ENCODE measurements around the gene PRR36.
"Not testable (repeated sequence)": the region's sequence is repeated elsewhere in the genome, so short reads cannot be mapped to it uniquely, and the experiment has no call there.

The PRR36 gene

DNA sequence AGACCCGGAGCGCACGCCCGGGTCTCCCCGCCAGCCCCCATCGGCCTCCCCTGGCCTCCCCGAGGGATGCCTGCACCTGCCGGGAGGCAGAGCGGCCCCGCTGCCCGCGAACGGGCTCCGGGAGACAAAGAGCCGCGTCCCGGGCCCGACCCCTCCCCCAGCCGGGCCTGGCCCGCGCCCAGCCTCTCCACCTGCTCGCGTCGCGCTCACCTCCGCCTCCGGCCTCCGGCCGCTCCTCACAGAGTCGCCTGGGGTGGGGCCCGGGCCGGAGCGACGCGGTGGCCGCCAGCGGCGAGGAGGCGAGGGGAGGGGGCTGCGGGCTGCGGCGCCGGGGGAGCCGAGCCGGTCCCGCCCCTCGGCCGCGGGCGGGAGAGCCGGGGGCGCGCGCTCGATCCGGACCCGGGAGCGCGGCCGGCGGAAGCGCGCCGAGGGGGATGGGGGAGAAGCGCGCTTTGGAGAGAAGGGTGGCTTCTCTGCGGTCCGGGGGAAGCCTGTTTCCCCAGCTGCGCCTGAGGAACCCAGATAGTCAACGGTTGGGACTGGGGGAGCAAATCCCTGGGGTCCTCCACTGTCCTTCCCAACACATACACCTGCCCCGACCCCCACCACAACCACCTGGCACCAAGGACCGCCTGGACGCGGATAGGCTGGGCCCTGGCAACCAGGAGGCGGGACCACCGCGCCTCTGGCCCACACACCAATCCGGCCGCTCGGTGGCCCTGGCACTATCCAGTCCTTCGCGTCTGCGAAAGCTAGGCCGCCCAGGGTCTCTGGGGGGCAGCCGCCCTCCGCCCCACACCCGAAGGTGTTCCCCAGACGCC, at the start of gene PRR36:
Gene PRR36 (minus strand): TSS at position 315 of the 821 bp plus-strand sequence. CDS start 701 bp downstream, outside the sequence.
- peak; percentile 56 for DNase-seq (ENCODE audit: low spot score)

DNA sequence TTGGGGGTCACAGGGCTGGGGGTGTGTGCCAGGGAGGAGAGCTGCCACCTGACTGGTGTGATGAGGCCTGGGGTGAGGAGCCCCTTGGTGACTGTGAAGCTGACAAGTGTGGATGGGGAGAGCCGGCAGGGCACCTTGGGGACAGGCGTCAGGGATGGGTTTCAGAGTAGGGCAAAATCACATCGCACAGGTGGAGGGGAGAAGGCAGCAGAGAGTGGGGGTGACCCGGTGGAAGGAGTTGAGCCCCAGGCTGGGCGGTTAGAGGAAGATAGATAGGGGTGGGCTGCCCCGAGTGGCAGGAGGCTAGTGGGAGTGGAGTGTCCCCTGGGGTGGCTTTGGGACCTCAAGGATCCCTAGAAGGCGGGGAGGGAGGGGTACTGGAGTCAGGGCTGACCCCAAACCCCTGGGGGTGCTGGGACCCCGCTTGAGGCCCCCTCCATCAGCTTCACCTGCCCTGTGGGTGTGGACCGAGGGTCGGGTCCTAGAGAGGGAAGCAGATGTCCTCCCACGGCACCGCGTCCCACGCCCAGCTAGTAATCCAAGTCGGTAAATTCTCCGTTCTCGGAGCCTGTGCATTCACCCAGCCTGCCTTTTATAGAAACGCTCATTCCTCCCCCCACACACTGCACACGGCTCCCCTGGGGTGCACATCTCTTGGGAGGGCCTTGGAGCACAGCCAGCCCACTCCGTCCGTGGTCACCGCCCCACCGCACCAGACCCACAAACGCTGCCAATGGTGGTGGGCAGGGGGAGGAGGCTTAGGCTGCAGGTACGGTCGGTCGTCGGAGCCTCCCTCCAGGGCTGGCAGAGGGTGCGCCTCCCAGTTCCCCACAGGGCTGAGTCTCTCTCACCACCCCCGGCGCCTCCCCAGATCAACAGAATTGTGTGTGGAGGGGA, 49.4 kb upstream of the PRR36 start:
- DNase-seq (ENCODE audit: low spot score), result no peak

DNA sequence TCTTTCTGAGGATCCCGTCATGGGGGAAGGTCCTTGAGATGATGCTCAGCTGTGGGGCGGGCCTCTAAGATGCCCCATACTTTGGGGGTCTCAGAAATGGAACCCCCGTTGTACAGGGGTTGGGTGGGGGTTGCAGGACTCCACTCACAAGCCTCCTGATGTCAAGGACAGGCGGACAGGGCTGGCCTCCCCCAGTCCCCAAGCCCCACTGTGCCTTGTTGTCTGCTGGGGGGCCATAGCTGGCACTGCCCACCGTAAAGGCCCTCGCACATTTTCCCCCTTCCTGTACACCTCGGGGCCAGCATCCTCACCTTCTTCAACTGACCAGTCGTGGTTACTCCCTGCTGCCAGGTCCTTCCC, 48.6 kb upstream of the PRR36 start:
- no peak for DNase-seq (ENCODE audit: low spot score)

DNA sequence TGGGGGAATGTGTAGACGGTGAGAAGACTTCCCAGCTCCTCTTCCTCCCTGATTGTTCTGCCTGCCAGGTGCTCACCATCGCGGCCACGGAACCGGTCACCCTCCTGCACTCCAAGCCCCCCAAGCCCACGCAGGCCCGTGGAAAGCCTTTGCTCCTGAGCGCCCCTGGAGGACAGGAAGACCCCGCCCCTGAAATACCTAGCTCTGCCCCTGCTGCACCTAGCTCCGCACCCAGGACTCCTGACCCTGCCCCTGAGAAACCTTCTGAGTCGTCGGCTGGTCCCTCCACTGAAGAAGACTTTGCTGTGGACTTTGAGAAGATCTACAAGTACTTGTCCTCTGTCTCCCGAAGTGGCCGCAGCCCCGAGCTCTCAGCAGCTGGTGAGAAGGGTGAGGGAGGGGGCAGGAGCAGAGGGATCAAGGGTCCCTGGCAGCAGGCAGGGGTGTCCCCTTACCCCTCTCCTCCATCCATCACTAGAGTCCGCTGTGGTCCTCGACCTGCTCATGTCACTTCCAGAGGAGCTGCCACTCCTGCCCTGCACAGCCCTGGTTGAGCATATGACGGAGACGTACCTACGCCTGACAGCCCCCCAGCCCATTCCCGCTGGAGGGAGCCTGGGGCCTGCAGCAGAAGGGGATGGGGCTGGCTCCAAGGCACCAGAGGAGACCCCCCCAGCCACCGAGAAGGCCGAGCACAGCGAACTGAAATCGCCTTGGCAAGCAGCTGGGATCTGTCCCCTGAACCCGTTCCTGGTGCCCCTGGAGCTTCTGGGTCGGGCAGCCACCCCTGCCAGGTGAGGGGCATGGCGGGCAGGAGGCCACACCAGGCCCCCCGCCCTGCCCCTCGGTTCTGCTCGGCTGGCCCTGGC, 48.0 kb upstream of the PRR36 start:
- DNase-seq (ENCODE audit: low spot score), result no peak

DNA sequence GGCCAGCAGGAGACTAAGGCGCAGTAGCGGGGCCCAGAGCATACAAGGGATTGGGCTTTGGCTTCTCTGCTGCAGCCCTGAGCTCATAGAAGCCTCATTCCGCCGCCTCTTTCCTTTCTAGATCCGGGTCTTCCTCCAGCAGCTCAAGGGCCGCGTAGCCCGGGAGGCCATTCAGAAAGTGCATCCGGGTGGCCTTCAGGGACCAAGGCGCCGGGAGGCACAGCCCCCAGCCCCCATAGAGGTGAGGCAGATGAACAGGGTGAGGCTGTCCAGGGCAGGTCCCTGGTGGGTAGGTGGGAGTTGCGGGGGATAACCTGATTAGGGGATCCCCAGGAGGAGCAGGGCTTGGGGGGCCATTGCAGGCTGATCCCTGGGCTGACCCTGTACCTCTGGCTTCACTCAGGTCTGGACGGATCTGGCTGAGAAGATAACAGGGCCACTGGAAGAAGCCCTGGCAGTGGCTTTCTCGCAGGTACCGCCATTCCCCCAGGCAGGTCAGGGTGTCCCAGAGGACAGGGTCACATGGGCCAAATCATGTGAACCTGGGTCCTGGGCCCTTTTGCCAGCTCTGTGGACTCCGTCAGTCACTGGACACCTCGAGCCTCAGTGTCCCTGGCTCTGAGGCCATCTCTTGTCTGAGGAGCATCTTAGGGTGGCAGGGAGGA, 47.2 kb upstream of the PRR36 start:
- DNase-seq (ENCODE audit: low spot score), result no peak

DNA sequence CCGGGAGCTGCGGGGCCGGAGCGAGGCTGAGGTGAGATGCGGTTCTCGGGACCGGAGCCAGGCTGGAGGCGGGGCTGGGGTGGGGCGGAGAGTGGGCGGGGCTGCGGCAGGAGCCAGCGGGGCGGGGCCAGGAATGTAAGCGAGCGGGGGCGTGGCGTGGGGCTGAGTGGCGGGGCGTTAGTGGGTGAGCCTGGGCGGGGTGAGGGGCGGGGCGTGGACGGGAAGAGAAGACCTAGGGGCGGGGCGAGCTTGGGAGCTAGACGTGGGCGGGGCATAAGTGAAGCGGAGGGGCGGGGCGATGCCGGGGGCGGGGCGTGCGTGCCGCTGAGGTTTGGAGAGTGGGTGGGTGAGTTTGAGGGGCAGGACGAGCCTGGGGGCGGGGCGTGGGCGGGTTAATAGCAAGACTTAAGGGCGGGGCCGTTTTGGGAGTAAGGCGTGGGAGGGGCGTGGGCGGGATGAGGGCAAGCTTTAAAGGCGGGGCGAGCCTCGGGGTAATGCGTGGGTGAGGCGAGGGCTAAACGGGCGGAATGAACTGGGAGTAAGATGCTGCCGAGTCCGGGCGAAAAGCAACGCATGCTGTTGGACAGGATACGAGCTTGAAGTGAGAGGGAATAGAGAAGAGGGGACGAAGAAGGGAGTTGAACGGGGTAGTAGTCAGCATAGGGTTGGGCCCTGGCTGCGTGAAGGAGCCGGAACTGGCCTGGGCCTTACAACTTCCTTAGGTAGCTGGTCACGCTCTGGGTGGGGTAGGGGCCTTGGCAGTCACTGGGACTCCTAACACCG, 46.5 kb upstream of the PRR36 start:
- peak; percentile 97 for DNase-seq (ENCODE audit: low spot score)

DNA sequence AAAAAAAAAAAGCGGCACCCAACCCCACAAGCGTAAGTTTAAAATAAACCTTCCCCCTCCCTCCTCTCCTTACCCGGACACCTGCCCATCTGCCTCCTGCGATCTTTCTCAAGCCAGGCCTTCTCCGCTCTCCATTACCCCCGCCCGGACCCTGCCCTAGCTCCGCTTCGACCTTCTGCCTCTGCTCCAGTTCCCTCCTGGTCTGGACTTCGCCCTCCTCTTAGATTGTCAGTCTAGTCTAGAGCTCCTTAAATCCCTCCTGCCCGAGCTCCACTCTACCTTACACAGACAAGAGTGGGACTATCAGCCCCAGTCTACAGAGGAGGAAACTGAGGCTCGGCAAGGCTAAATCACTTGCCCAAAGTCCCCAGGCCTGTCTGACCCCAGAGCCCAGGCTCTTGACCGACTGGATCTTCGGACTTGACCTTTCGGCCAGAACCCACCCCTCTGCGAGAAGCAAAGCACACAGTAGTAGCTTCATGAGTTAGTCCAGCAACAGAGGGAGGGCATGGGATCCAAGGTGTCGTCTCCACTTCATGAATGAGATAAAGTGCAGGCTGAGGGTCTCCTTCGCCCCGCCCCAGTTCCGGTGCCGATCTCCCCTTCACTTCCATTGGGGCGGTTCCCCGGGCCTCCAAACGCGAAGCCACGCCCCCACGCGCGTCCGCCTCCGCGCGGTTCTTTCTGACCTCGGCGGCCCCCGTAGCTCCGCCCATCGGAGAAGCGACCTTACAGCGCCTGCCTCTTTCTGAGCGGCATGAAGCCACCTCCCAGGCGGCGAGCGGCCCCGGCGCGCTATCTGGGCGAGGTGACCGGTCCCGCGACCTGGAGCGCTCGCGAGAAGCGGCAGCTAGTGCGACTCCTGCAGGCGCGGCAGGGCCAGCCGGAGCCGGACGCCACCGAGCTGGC, 45.7 kb upstream of the PRR36 start, which contains the start of gene SNAPC2:
Gene SNAPC2 (plus strand): TSS at position 729 of the 909 bp plus-strand sequence. CDS start 29 bp downstream, at position 758.
- peak; percentile 93 for DNase-seq (ENCODE audit: low spot score)

DNA sequence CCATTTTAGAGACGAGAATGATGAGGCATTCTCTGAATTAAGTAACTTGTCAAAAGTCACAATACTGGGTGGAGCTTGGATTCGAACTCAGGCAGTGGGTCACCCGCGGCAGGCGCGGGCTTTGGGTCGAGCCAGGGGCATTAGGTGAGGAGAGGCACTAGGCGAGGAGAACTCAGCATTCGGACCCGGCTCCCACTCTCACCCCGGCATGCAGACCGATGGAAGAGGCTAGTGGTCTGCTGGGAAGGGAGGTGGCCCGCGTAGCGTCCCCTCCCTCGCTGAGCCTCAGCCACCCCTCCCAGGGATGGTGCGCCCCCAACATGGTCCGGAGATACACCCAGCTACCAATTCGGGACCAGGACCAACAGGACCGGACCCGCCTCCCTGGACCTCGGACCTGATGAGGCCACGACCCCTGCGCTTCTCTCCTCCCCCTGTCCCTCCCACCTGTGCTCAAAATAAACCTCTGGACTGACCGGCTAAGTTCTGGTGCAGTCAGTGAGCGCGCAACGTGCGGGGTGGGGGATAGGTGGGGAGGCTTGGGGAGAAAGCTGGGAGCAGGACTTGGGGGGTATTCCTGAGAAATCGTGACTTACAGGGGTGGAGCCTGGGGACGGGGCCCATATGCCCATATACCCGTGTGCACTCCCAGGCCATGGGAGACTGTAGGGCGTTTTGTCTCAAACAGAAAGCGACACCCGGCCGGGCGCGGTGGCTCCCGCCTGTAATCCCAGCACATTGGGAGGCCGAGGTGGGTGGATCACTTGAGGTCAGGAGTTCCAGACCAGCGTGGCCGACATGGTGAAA, 44.6 kb upstream of the PRR36 start:
- DNase-seq (ENCODE audit: low spot score), result no peak

DNA sequence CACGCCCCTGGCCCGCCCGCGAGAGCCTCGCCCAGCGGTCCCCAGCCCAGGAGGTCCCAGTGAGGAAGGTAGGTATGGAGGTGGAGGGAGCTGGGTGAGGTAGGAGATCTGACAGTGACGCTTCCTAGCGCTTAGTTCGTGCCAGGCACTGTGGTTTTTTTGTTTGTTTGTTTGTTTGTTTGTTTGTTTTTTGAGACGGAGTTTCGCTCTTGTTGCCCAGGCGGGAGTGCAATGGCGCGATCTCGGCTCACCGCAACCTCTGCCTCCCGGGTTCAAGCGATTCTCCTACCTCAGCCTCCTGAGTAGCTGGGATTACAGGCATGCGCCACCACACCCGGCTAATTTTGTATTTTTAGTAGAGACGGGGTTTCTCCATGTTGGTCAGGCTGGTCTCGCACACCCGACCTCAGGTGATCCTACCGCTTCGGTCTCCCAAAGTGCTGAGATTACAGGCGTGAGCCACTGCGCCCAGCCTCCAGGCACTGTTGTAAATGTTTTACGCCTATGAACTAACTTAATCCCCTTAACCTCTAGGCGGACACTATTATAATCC, 43.9 kb upstream of the PRR36 start:
- not testable (repeated sequence) for DNase-seq (ENCODE audit: low spot score)

DNA sequence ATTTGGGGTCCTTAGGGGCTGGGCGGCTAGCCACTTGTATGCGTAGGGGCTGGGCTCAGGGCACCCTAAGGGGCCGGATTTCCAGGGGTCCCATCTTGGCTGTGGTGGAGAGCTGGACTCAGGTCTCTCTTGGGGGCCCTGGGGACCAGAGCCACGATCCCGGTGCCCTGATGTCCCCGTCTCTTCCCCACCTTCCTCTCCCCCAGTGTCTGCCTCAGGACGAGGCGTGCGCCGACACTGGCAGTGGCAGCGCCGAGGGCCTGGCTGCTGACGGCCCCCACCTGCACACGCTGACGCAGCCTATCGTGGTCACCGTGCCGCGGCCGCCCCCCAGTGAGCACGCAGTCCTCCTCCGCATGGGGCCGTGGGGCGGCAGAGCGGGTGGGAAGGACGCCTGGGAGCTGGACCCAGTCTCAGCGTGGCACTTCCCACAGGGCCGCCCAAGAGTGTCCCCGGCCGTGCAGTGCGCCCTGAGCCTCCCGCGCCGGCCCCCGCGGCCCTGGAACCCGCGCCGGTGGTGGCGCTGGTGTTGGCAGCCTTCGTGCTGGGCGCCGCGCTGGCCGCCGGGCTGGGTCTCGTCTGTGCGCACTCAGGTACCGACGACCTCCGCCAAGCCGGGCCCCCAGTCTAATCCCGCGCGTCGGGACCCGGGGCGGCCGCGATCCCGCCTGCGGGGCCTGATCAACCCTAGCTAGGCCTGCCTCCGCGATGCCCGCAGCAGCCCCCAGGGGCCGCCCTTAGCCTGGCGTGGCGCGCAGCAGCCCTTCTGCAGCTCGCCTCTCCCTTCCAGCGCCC, 43.3 kb upstream of the PRR36 start:
- DNase-seq (ENCODE audit: low spot score), result peak; percentile 76

DNA sequence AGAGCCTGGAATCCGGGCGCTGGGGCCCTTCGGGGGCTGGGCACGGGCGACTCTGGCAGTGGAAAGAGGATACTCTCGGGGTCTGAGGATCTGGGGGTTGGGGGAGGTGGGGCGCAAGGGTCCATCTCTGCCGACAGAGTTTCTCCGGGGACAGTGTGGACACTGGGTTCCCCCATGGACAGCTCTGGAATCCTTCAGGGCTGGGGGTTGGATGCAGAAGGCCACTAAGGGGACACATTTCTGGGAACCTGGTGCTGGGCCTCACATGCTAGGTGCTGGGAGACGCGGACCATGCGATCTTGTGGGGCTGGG, 42.7 kb upstream of the PRR36 start:
- DNase-seq (ENCODE audit: low spot score), result no peak

DNA sequence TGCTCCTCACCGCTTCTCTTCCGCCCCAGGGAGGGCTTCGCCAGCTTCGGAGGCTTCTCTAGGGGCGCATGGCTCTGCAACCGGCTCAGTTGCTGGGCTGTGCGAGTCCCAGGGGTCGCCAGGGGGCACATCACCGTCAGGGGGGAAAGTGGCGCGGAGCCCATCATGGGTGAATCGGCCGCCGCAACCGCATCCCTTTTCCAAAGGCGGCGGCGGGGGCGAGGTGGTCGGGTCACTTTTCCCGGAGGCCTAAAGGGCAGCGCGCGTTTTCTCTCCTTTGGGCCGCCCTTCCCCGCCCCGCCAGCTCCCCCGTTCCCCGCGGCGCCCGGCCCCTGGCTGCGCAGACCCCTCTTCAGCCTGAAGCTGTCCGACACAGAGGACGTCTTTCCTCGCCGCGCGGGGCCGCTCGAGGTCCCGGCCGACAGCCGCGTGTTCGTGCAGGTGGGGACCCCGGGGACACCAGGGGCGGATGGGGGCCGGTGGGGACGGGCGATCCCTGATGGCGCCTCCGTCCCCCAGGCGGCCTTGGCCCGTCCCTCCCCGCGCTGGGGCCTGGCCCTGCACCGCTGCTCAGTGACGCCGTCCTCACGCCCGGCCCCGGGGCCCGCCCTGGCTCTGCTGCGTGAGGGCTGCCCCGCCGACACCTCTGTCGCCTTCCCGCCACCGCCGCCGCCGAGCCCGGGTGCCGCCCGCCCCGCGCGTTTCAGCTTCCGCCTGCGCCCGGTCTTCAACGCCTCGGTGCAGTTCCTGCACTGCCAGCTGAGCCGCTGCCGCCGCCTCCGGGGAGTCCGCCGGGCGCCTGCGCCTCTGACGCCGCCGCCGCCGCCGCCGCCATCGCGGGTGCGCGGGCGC, 42.1 kb upstream of the PRR36 start:
- peak; percentile 43 for DNase-seq (ENCODE audit: low spot score)

DNA sequence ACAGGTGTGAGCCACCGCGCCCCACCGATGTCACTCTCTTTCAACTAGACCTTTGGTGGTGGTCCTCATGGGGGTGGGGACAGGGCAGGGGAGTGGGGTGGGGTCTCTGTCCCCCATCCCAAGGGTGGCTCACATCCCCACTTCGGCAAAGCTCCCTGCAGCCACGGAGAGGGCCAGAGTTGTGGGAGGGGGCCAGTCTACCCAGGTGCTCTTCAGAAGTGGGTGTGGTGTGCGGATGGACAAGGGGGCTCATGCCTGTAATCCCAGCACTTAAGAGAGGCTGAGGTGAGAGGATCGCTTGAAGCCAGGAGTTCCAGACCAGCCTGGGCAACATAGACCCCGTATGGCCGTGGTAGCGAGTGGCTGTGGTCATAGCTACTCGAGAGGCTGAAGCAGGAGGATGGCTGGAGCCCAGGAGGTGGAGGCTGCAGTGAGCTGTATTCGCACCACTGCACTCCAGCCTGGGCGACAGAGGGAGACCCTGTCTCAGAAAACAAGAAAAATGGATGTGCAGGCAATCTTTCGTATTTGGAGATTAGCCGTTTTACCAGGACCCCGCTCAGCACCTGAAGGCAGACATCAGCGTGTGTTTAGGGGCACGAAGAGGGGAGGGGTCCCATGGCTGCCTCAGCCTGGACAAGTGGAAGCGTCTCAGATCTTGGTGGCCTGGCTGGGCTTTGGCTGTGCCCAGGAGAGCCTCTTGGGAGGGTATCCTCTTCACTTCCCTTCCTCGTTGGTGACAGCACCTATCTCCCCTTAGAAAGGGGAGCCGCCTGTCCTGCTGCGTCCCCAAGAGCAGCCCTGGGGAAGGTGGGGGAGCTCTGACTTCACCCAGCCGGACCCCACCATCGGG, 41.3 kb upstream of the PRR36 start:
- DNase-seq (ENCODE audit: low spot score), result no peak

DNA sequence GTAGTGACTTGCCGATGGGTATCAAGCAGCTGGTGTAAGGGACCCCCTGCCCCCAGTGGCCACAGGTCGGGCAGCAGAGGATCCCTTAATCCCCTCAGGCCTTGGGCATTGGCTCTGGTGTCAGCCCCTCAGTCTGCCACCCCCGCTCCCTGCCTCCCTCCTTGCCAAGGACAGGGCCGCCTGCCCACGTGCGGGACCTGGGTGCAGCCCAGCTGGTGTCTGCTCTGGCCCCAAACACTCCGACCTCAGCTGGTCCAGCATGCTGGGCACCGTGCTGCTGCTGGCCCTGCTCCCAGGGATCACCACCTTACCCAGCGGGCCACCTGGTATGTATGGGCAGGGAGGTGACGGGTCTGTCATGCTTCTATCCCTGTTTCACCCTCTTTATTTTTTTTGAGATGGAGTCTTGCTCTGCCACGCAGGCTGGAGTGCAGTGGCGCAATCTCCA, 40.4 kb upstream of the PRR36 start, which contains the start of gene TGFBR3L:
Gene TGFBR3L (plus strand): TSS at position 233 of the 448 bp plus-strand sequence.
- DNase-seq (ENCODE audit: low spot score), result no peak

DNA sequence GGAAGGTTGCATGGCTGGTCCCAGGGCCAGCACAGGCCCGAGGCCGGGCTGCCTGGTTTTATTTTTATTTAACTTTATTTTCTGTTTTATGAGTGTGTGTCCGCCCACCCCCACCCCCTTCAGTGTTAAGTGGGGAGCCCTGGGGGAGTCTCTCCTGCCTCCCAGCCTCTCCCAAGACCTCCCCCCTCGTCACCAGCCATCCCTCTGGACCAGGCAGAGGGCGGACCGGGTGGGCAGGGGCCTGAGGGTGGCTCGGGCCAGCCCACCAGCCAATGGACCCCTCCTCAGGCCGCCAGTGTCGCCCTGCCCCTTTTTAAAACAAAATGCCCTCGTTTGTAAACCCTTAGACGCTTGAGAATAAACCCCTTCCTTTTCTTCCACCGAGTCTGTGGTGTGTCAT, 39.9 kb upstream of the PRR36 start:
- no peak for DNase-seq (ENCODE audit: low spot score)

DNA sequence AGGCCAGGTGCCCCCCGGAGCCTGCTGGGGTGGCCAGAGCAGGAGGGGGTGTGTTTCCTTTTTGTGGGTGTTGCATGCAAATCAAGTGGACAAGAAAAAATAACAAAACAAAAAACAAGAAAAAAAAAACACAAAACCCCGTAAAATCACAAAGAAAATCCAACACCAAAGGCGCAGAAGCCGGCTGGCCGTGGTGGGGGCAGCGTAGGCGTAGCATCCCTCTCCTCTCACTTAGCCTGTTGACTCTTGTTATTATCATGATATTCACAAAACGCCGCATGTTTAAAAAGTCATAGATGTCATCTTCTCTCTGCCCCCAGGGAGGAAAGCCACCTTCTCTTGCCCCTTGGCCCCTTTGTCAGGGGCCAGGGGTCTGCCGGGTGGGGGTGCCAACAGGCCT, 39.5 kb upstream of the PRR36 start:
- no peak for DNase-seq (ENCODE audit: low spot score)
